PC-3 (cell line): ENCODE results near the gene SPESP1. TPM values are rescaled to one million over a fixed set of nuclear protein-coding genes. Genes with fewer than 3 reads are reported as not detected.
A peak's percentile ranks its signal among the peaks of the same experiment; 100 is the strongest.

Experiments used
- ATAC-seq: fragments of 200-7000 bp; cut with Tn5 transposase; 2 replicates; pipeline ENCODE4 v1.9.1; 2020; ENCODE audit warnings: mild to moderate bottlenecking, moderate library complexity
- BruUV-seq: library from RNA; stranded (reverse); fragments of 400-500 nt; replicated peaks from 2 replicates; lab custom pipeline; 2021; lab: Mats Ljungman, UMichigan
- CTCF ChIA-PET: fragments of 300-600 bp; sonication (Branson Sonifier 250); formaldehyde crosslinking; loops from one replicate; lab custom pipeline; 2022; ENCODE audit warnings: antibody characterized with exemption; lab: Charles Lee
- POLR2A ChIA-PET: fragments of 300-600 bp; sonication (Branson Sonifier 250); formaldehyde crosslinking; loops from one replicate; lab custom pipeline; 2022; ENCODE audit warnings: antibody characterized with exemption; ENCODE audit not compliant: unreplicated experiment; lab: Charles Lee
- DNase-seq: peaks from one replicate; pipeline ENCODE4 v3.0.0-alpha.2; 2015
- H2AFZ ChIP-seq: fragments of 300-600 bp; sonication (generic); 2 replicates; pipeline ENCODE4 v1.6.0; 2016; ENCODE audit warnings: antibody characterized with exemption, low read length
- H3F3A ChIP-seq: fragments of 300-600 bp; sonication (generic); one replicate; pipeline ENCODE4 v1.6.0; 2017; ENCODE audit warnings: antibody characterized with exemption, low read length, control low read depth, mild to moderate bottlenecking; ENCODE audit not compliant: unreplicated experiment
- H3K27ac ChIP-seq: fragments of 300-600 bp; sonication (generic); 2 replicates; pipeline ENCODE4 v1.5.1; 2016; ENCODE audit warnings: mild to moderate bottlenecking, low read length
- H3K27me3 ChIP-seq: fragments of 300-600 bp; sonication (generic); 2 replicates; pipeline ENCODE4 v1.6.1; 2016; ENCODE audit warnings: low read length, mixed read lengths
- H3K36me3 ChIP-seq: fragments of 300-600 bp; sonication (generic); 2 replicates; pipeline ENCODE4 v1.6.1; 2016; ENCODE audit warnings: low read depth, mixed run types, low read length, mixed read lengths
- H3K4me1 ChIP-seq: fragments of 300-600 bp; sonication (generic); 2 replicates; pipeline ENCODE4 v1.5.1; 2016; ENCODE audit warnings: low read length; ENCODE audit not compliant: insufficient read depth
- H3K4me2 ChIP-seq: fragments of 300-600 bp; sonication (generic); 2 replicates; pipeline ENCODE4 v1.6.0; 2016; ENCODE audit warnings: low read length
- H3K4me3 ChIP-seq: fragments of 300-600 bp; sonication (generic); 2 replicates; pipeline ENCODE4 v1.5.1; 2016; ENCODE audit warnings: mild to moderate bottlenecking, low read length, mixed read lengths
- H3K79me2 ChIP-seq: fragments of 300-600 bp; sonication (generic); 2 replicates; pipeline ENCODE4 v1.6.1; 2017; ENCODE audit warnings: low read length, mixed read lengths
- H3K9ac ChIP-seq: fragments of 300-600 bp; sonication (generic); 2 replicates; pipeline ENCODE4 v1.6.0; 2016; ENCODE audit warnings: mild to moderate bottlenecking, low read length
- H3K9me2 ChIP-seq: fragments of 300-600 bp; sonication (generic); replicated peaks from 2 replicates; pipeline ENCODE4 v1.6.1; 2016; ENCODE audit warnings: mixed run types, low read length, mixed read lengths
- H3K9me3 ChIP-seq: fragments of 300-600 bp; sonication (generic); 2 replicates; pipeline ENCODE4 v1.6.1; 2016; ENCODE audit warnings: low read length, mixed read lengths
- H4K20me1 ChIP-seq: fragments of 300-600 bp; sonication (generic); 2 replicates; pipeline ENCODE4 v1.6.1; 2016; ENCODE audit warnings: low read length, mixed read lengths
- CTCF ChIP-seq: fragments of 300-600 bp; sonication (generic); conservative IDR thresholded peaks from 2 replicates; pipeline ENCODE4 v1.5.1; 2017; ENCODE audit warnings: antibody characterized with exemption, low read depth, mild to moderate bottlenecking, low read length
- EZH2 ChIP-seq: fragments of 300-600 bp; sonication (generic); IDR thresholded peaks from one replicate; pipeline ENCODE4 v1.6.1; 2017; ENCODE audit warnings: antibody characterized with exemption, mild to moderate bottlenecking, low read length; ENCODE audit not compliant: unreplicated experiment
- EZH2phosphoT487 ChIP-seq: fragments of 300-600 bp; sonication (generic); IDR thresholded peaks from 2 replicates; pipeline ENCODE4 v1.6.1; 2018; ENCODE audit warnings: mild to moderate bottlenecking, antibody characterized with exemption, low read length, borderline replicate concordance
- intact Hi-C: fragments of 100-400 bp; cut with micrococcal nuclease; formaldehyde crosslinking; loops from 2 replicates; pipeline ENCODE4 v1.9.0; 2023
- total RNA-seq: library from RNA; depleted of rRNA; stranded (reverse); fragments of >200 nt; gene quantifications from 2 replicates; pipeline ENCODE4 v1.2.3, GENCODE V29; 2014

Gene SPESP1
- total RNA-seq, 1 experiment from 2014 or later, result not detected

- Histone ChIP-seq H3K79me2 (no peaks in the 10 kb centered on the region), H3K9me3 (no peaks in the 10 kb centered on the region), H3F3A (no peaks in the 10 kb centered on the region), H3K9me2 (no peaks in the 10 kb centered on the region), H4K20me1 (no peaks in the 10 kb centered on the region), H3K9ac (no peak overlapping the region), H2AFZ (no peak overlapping the region), H3K4me1 (no peaks in the 10 kb centered on the region), H3K4me2 (no peak overlapping the region), H3K27ac (no peak overlapping the region), H3K4me3 (no peak overlapping the region), H3K36me3 (no peaks in the 10 kb centered on the region), H3K27me3 (peaks cover 4% of the 10 kb centered on the region; the same call in 1 of the 2 replicates)
- ATAC-seq, result no peak
- no peak for DNase-seq
- ChIA-PET CTCF (interaction anchor here (0.7 kb wide), 1 partner anchor 356 kb away, joined by 5 read pairs; no protein-coding TSS in a partner anchor), POLR2A (no interaction called here)
- intact Hi-C loops, result no loop called here
- no peak for TF ChIP-seq CTCF
- TF ChIP-seq EZH2phosphoT487, result no peak
- TF ChIP-seq EZH2, result no peak
- BruUV-seq, result no TSS peak
These were observed 19.5 kb upstream of the SPESP1 start for GRCh38 chr15:68910816-68911215.

- intact Hi-C loops, result loop anchor here (5.0 kb wide), 1 partner anchor 370 kb away; no protein-coding TSS in a partner anchor
These were observed 8.4 kb upstream of the SPESP1 start for GRCh38 chr15:68921926-68922325.

More at GRCh38 chr15:68921926-68922325, 8.4 kb upstream of the SPESP1 start:
- H3K4me1 ChIP-seq, result no peaks in the 10 kb centered on the region
- H3K79me2 ChIP-seq, result no peaks in the 10 kb centered on the region
- no peaks in the 10 kb centered on the region for H3F3A ChIP-seq
- no peaks in the 10 kb centered on the region for H3K27me3 ChIP-seq
- H3K27ac ChIP-seq, result no peak overlapping the region
- no peak overlapping the region for H3K9ac ChIP-seq
- POLR2A ChIA-PET, result no interaction called here
- no peak overlapping the region for H2AFZ ChIP-seq
- TF ChIP-seq EZH2, result no peak
- no peak for TF ChIP-seq EZH2phosphoT487
- no peak for TF ChIP-seq CTCF
- BruUV-seq, result no TSS peak
- H3K9me2 ChIP-seq, result no peaks in the 10 kb centered on the region
- H3K9me3 ChIP-seq, result no peaks in the 10 kb centered on the region
- DNase-seq (peak; percentile 32), ATAC-seq (no peak)
- no peaks in the 10 kb centered on the region for H3K36me3 ChIP-seq
- no peaks in the 10 kb centered on the region for H4K20me1 ChIP-seq
- H3K4me2 ChIP-seq, result no peak overlapping the region
- H3K4me3 ChIP-seq, result no peak overlapping the region
- CTCF ChIA-PET, result no interaction called here
